ENCODE results near the gene KLK12.

Gene KLK12

GRCh38 chr19:51019544-51019925 is 15.3 kb downstream of the KLK12 start, which contains the start of gene KLK10:
KLK10 (minus strand) TSS chr19:51019709; CDS start chr19:51019130, 579 bp downstream.
- DNase-seq (ENCODE audit: low read depth) = no peak
- no peak within 1 kb of the TSS for H3K4me3 ChIP-seq (ENCODE audit: low read depth, low read length)
- TF ChIP-seq CTCF (IDR thresholded peaks at IDR 0.05; ENCODE audit: control insufficient read depth, extremely low read depth, insufficient read depth) = no peak

- TF ChIP-seq CTCF (IDR thresholded peaks at IDR 0.05; ENCODE audit: control insufficient read depth, extremely low read depth, insufficient read depth) = no peak
- H3K4me3 ChIP-seq (ENCODE audit: low read depth, low read length) = no peak overlapping the region
- DNase-seq (ENCODE audit: low read depth) = no peak
These were observed 15.9 kb downstream of the KLK12 start for GRCh38 chr19:51018745-51019543.

- DNase-seq (ENCODE audit: low read depth) = no peak
- peak; percentile 82 for TF ChIP-seq CTCF (IDR thresholded peaks at IDR 0.05; ENCODE audit: control insufficient read depth, extremely low read depth, insufficient read depth)
- 0 out of 2 replicates have a peak overlapping the region, but pooled peaks have one; percentile 13 for H3K4me3 ChIP-seq (ENCODE audit: low read depth, low read length)
These were observed 17.8 kb downstream of the KLK12 start for GRCh38 chr19:51016798-51017683.

- H3K4me3 ChIP-seq (ENCODE audit: low read depth, low read length) = no peak overlapping the region
- DNase-seq (ENCODE audit: low read depth) = no peak
- TF ChIP-seq CTCF (IDR thresholded peaks at IDR 0.05; ENCODE audit: control insufficient read depth, extremely low read depth, insufficient read depth) = no peak
These were observed 19.0 kb downstream of the KLK12 start for GRCh38 chr19:51015691-51016267.

GRCh38 chr19:51014242-51014641 is 20.6 kb downstream of the KLK12 start:
- TF ChIP-seq CTCF (IDR thresholded peaks at IDR 0.05; ENCODE audit: control insufficient read depth, extremely low read depth, insufficient read depth) = no peak
- H3K4me3 ChIP-seq (ENCODE audit: low read depth, low read length) = no peak overlapping the region
- DNase-seq (ENCODE audit: low read depth) = no peak

GRCh38 chr19:51012661-51013190 is 22.1 kb downstream of the KLK12 start:
- no peak for TF ChIP-seq CTCF (IDR thresholded peaks at IDR 0.05; ENCODE audit: control insufficient read depth, extremely low read depth, insufficient read depth)
- no peak for DNase-seq (ENCODE audit: low read depth)
- no peak overlapping the region for H3K4me3 ChIP-seq (ENCODE audit: low read depth, low read length)
